H1 (cell line): Measurements from ENCODE around the gene FBXO17. TPM values are rescaled to one million over a fixed set of nuclear protein-coding genes. Genes with fewer than 3 reads are reported as not detected.

Experiments used
- CBX8 ChIP-seq: fragments of 300-800, 300-1000 bp; sonication (generic); IDR thresholded peaks from 2 replicates; pipeline ENCODE4 v1.7.1; 2016; ENCODE audit warnings: low read depth, low read length, borderline replicate concordance
- HDAC6 ChIP-seq: IDR thresholded peaks from one replicate; pipeline ENCODE4 v1.7.1; 2012; ENCODE audit warnings: low read depth, mild to moderate bottlenecking, inconsistent platforms, low read length, moderate library complexity
- KDM4A ChIP-seq: IDR thresholded peaks from one replicate; pipeline ENCODE4 v1.7.1; 2012; ENCODE audit warnings: low read depth, mild to moderate bottlenecking, moderate library complexity, low read length, inconsistent platforms; ENCODE audit not compliant: severe bottlenecking
- NRF1 ChIP-seq: IDR thresholded peaks from 2 replicates; pipeline ENCODE4 v1.6.1; 2011; ENCODE audit warnings: mild to moderate bottlenecking, low read depth, low read length, improper control_type of control experiment
- RFX5 ChIP-seq: IDR thresholded peaks from 2 replicates; pipeline ENCODE4 v1.6.1; 2011; ENCODE audit warnings: low read depth, low read length, improper control_type of control experiment, borderline replicate concordance
- SAP30 ChIP-seq: fragments of 300-600 bp; sonication (generic); IDR thresholded peaks from 2 replicates; pipeline ENCODE4 v1.7.1; 2012; ENCODE audit warnings: low read length, moderate library complexity, mild to moderate bottlenecking, inconsistent platforms; ENCODE audit not compliant: insufficient read depth, insufficient replicate concordance
- SIN3A ChIP-seq, 2 experiments: IDR thresholded peaks in 1 of 2; conservative IDR thresholded peaks in 1 of 2; 2 replicates each; pipeline ENCODE4 v1.6.1; 2011 to 2012; ENCODE audit warnings: low read length in 2 of 2, improper control_type of control experiment in 1 of 2, low read depth in 1 of 2, mild to moderate bottlenecking in 1 of 2
- polyA plus RNA-seq, 7 experiments: library from polyadenylated mRNA; depleted of rRNA in 3 of 7; stranded (reverse) in 5 of 7; unstranded in 2 of 7; fragments of >200 nt in 5 of 7; fragments of 200-250 nt in 2 of 7; gene quantifications; 1 replicate in 5 of 7; 2 replicates in 1 of 7; 4 replicates in 1 of 7; pipeline versions ENCODE4 v1.2.1 to v1.2.3, GENCODE V29; 2011 to 2013; ENCODE audit warnings: missing spikeins in 2 of 7, mixed read lengths in 2 of 7
- total RNA-seq: library from RNA; stranded (reverse); fragmentation: NEBNext Ultra II Directional; extraction: Animal tissue kit (Norgen Biotek cat#: 25700); gene quantifications from 2 replicates; pipeline ENCODE4 v1.2.1, GENCODE V29; 2021
- TF ChIP-seq, protein P1 (sequence below): IDR thresholded peaks from 2 replicates; pipeline ENCODE4 v1.6.1; 2011; ENCODE audit warnings: low read depth, mild to moderate bottlenecking, low read length; ENCODE audit not compliant: insufficient read depth

The FBXO17 gene
- total and polyA plus RNA-seq, 2 of the 8 experiments (the other 6 are each of a cell fraction or from before 2014, with no cell fraction given) = 11.7 to 15.3 TPM

DNA sequence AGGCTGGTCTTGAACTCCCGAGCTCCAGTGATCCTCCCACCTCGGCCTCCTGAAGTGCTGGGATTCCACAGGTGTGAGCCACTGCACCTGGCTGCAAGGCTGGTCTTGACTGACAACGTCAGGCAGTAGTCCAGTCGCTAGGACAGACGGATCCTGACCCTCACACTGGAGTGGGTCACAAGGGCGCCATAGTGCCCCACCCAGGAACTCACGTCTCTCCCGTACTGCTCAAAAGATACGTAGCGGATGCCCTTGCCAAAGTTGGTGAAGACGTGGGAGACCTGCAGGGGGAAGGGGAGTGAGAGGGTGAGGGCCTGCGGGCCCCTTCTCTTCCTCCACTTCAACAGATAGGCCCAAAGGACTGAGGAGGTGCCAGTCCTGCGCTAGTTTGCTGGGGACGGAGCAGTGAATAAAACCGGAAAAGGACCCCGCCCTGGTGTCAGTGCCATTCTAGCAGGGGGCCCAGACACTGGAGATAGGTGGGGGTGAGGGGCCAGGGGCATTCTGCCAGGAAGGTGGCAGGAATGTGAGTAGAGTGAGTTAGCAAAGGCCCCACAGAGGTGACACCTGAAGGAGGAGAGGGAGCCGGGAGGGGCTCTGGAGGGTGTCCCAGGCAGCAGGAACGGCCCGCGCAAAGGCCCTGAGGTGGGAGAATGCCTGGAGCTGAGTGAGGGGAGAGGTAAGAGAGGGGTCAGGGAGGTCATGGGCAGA lies 32.9 kb downstream of the FBXO17 start (continued):
- TF ChIP-seq, protein P1, sequence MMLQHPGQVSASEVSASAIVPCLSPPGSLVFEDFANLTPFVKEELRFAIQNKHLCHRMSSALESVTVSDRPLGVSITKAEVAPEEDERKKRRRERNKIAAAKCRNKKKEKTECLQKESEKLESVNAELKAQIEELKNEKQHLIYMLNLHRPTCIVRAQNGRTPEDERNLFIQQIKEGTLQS = no peak
- TF ChIP-seq RFX5 (no peak), SAP30 (no peak), CBX8 (no peak), KDM4A (no peak), NRF1 (no peak), HDAC6 (no peak), SIN3A (conservative IDR thresholded peaks at IDR 0.05 in 1 of 2, IDR thresholded peaks at IDR 0.05 in 1 of 2; ENCODE audit: low read depth in 1 of 2, low read length in 2 of 2) (no peak)
